Stomach (tissue), 4 donors: Measurements from ENCODE around the gene HEATR5B.

Source experiments
- CTCF ChIP-seq, 7 experiments: fragments of 450-650 bp in 4 of 7; fragments of 200-600 bp in 3 of 7; sonication (generic) in 3 of 7; IDR thresholded peaks; one replicate each; pipeline ENCODE4 v1.5.1; 2016 to 2019; ENCODE audit warnings: antibody characterized with exemption in 7 of 7, control low read depth in 2 of 7, mild to moderate bottlenecking in 1 of 7
- EP300 ChIP-seq: sonication (generic); formaldehyde crosslinking; IDR thresholded peaks from one replicate; pipeline ENCODE4 v1.6.1; 2017; ENCODE audit warnings: antibody characterized with exemption
- POLR2A ChIP-seq, 4 donors: fragments of 450-650 bp; IDR thresholded peaks; one replicate each; pipeline ENCODE4 v1.6.1; 2016; ENCODE audit warnings: antibody characterized with exemption in 4 of 4, control low read depth in 2 of 4, mild to moderate bottlenecking in 1 of 4, moderate library complexity in 1 of 4
- POLR2AphosphoS5 ChIP-seq, 3 donors: sonication (generic); formaldehyde crosslinking; IDR thresholded peaks; one replicate each; pipeline ENCODE4 v1.6.1; 2016; ENCODE audit warnings: antibody characterized with exemption in 3 of 3

- TF ChIP-seq POLR2A (IDR thresholded peaks at IDR 0.05) (no peak), CTCF (IDR thresholded peaks at IDR 0.05) (no peak), POLR2AphosphoS5 (IDR thresholded peaks at IDR 0.05) (no peak), EP300 (no peak)
Observed at GRCh38 chr2:36967236-36967876, 116.8 kb downstream of the HEATR5B start.
